HCT116 (cell line): ENCODE results near the gene CELF2. TPM values are rescaled to one million over a fixed set of nuclear protein-coding genes. Genes with fewer than 3 reads are reported as not detected.

Source experiments
- ATAC-seq: fragments of 200-7000 bp; cut with Tn5 transposase; 2 replicates; pipeline ENCODE4 v1.9.1; 2020; ENCODE audit warnings: mild to moderate bottlenecking, moderate library complexity
- BruUV-seq: library from RNA; stranded (reverse); fragments of 400-500 nt; replicated peaks from 2 replicates; lab custom pipeline; 2021; lab: Mats Ljungman, UMichigan
- CTCF ChIA-PET: fragments of 300-600 bp; sonication (Branson Sonifier 250); formaldehyde crosslinking; loops from one replicate; lab custom pipeline; 2021; ENCODE audit warnings: antibody characterized with exemption; lab: Charles Lee
- POLR2A ChIA-PET: fragments of 300-600, 350-600 bp; sonication (Branson Sonifier 250); formaldehyde crosslinking; loops from one replicate; lab custom pipeline; 2021; ENCODE audit warnings: antibody characterized with exemption; lab: Charles Lee
- RAD21 ChIA-PET, 2 experiments: fragments of 300-600 bp; sonication (Branson Sonifier 250); formaldehyde crosslinking; loops; one replicate each; lab custom pipeline; 2023; ENCODE audit warnings: low total read pairs in 2 of 2; ENCODE audit not compliant: uncharacterized antibody in 2 of 2, unreplicated experiment in 2 of 2, low non-redundant PET in 1 of 2; lab: Charles Lee
- DNase-seq: peaks from one replicate; pipeline ENCODE4 v3.0.0-alpha.2; 2010; ENCODE audit warnings: low read depth, low spot score
- H2AFZ ChIP-seq: fragments of 200-600 bp; shearing (Covaris generic), sonication (generic); 2 replicates; pipeline ENCODE4 v1.6.1; 2017; ENCODE audit warnings: low read depth, mixed run types, mixed read lengths, antibody characterized with exemption, low read length; ENCODE audit not compliant: poor library complexity, severe bottlenecking
- H3K27ac ChIP-seq: 2 replicates; pipeline ENCODE4 v1.5.1; 2012; ENCODE audit warnings: low read depth, low read length
- H3K27me3 ChIP-seq: fragments of 200-600 bp; sonication (generic); 2 replicates; pipeline ENCODE4 v1.6.1; 2016; ENCODE audit warnings: mixed run types, low read length, mixed read lengths; ENCODE audit not compliant: insufficient read depth
- H3K36me3 ChIP-seq, 2 experiments: fragments of 200-500 bp in 1 of 2; fragments of 200-600 bp in 1 of 2; sonication (Bioruptor generic) in 1 of 2; sonication (generic) in 1 of 2; 2 replicates each; pipeline versions ENCODE4 v1.5.1 to v1.6.1; 2014 to 2016; ENCODE audit warnings: low read length in 2 of 2, inconsistent platforms in 1 of 2, mixed read lengths in 1 of 2, mixed run types in 1 of 2; ENCODE audit not compliant: insufficient read depth in 2 of 2, control insufficient read depth in 1 of 2
- H3K4me1 ChIP-seq, 2 experiments: fragments of 200-600 bp in 1 of 2; sonication (generic) in 1 of 2; 2 replicates each; pipeline versions ENCODE4 v1.5.1 to v1.6.1; 2012 to 2017; ENCODE audit warnings: low read length in 2 of 2, inconsistent platforms in 1 of 2, mild to moderate bottlenecking in 1 of 2, mixed read lengths in 1 of 2, mixed run types in 1 of 2, moderate library complexity in 1 of 2; ENCODE audit not compliant: insufficient read depth in 2 of 2, control insufficient read depth in 1 of 2
- H3K4me2 ChIP-seq: fragments of 200-600 bp; sonication (generic); 2 replicates; pipeline ENCODE4 v1.6.1; 2017; ENCODE audit warnings: mixed run types, low read length, mixed read lengths
- H3K4me3 ChIP-seq, 2 experiments: fragments of 200-600 bp in 1 of 2; sonication (generic) in 1 of 2; replicated peaks in 1 of 2; 2 replicates each; pipeline ENCODE4 v1.5.1; 2011 to 2016; ENCODE audit warnings: low read length in 2 of 2, control low read depth in 1 of 2, low read depth in 1 of 2, mild to moderate bottlenecking in 1 of 2, mixed read lengths in 1 of 2, mixed run types in 1 of 2
- H3K79me2 ChIP-seq: fragments of 200-600 bp; sonication (generic); 2 replicates; pipeline ENCODE4 v1.6.1; 2017; ENCODE audit warnings: mild to moderate bottlenecking, mixed run types, low read length, moderate library complexity, mixed read lengths; ENCODE audit not compliant: insufficient read depth
- H3K9ac ChIP-seq: fragments of 200-600 bp; sonication (generic); 2 replicates; pipeline ENCODE4 v1.6.1; 2016; ENCODE audit warnings: low read length, mixed read lengths
- H3K9me2 ChIP-seq: fragments of 200-600 bp; sonication (generic), shearing (Covaris generic); 2 replicates; pipeline ENCODE4 v1.6.1; 2017; ENCODE audit warnings: mixed run types, mild to moderate bottlenecking, moderate library complexity; ENCODE audit not compliant: insufficient read depth
- H3K9me3 ChIP-seq, 2 experiments: fragments of 200-500 bp in 1 of 2; fragments of 200-600 bp in 1 of 2; sonication (Bioruptor generic) in 1 of 2; sonication (generic) in 1 of 2; 2 replicates each; pipeline ENCODE4 v1.6.1; 2014 to 2017; ENCODE audit warnings: low read length in 2 of 2, mixed read lengths in 2 of 2, inconsistent platforms in 1 of 2, low read depth in 1 of 2, mild to moderate bottlenecking in 1 of 2, mixed run types in 1 of 2, moderate library complexity in 1 of 2; ENCODE audit not compliant: control insufficient read depth in 1 of 2, insufficient read depth in 1 of 2
- H4K20me1 ChIP-seq: fragments of 200-600 bp; sonication (generic), shearing (Covaris generic); 2 replicates; pipeline ENCODE4 v1.6.1; 2017; ENCODE audit warnings: mixed run types, mild to moderate bottlenecking, moderate library complexity; ENCODE audit not compliant: insufficient read depth
- CBX3 ChIP-seq: IDR thresholded peaks from 2 replicates; pipeline ENCODE4 v1.6.1; 2012; ENCODE audit warnings: low read depth
- CEBPB ChIP-seq: IDR thresholded peaks from 2 replicates; pipeline ENCODE4 v1.6.1; 2012; ENCODE audit warnings: low read depth
- EGR1 ChIP-seq: IDR thresholded peaks from 2 replicates; pipeline ENCODE4 v1.6.1; 2012; ENCODE audit warnings: low read depth
- ELF1 ChIP-seq: IDR thresholded peaks from 2 replicates; pipeline ENCODE4 v1.6.1; 2012; ENCODE audit warnings: low read depth, borderline replicate concordance
- EZH2 ChIP-seq: fragments of 200-600 bp; sonication (generic); IDR thresholded peaks from 2 replicates; pipeline ENCODE4 v1.6.1; 2017; ENCODE audit warnings: antibody characterized with exemption, mixed run types
- JUND ChIP-seq: IDR thresholded peaks from 2 replicates; pipeline ENCODE4 v1.6.1; 2012
- POLR2AphosphoS5 ChIP-seq: IDR thresholded peaks from 2 replicates; pipeline ENCODE4 v1.6.1; 2011; ENCODE audit warnings: mild to moderate bottlenecking, low read depth, low read length, moderate library complexity
- SIN3A ChIP-seq: IDR thresholded peaks from 2 replicates; pipeline ENCODE4 v1.6.1; 2012; ENCODE audit warnings: low read depth
- SP1 ChIP-seq: IDR thresholded peaks from 2 replicates; pipeline ENCODE4 v1.6.1; 2012; ENCODE audit warnings: low read depth
- YY1 ChIP-seq: IDR thresholded peaks from 2 replicates; pipeline ENCODE4 v1.6.1; 2011; ENCODE audit warnings: low read length, low read depth, moderate library complexity, mild to moderate bottlenecking; ENCODE audit not compliant: insufficient replicate concordance; ENCODE audit errors: extremely low read depth
- ZBTB33 ChIP-seq: IDR thresholded peaks from 2 replicates; pipeline ENCODE4 v1.6.1; 2011; ENCODE audit warnings: mild to moderate bottlenecking, low read length, moderate library complexity; ENCODE audit not compliant: insufficient replicate concordance; ENCODE audit errors: extremely low read depth
- intact Hi-C: fragments of 100-400 bp; cut with micrococcal nuclease; formaldehyde crosslinking; loops from 2 replicates; pipeline ENCODE4 v1.10.0; 2022
- total RNA-seq: library from RNA; stranded (reverse); gene quantifications from one replicate; pipeline ENCODE4 v1.2.1, GENCODE V29; 2021; ENCODE audit not compliant: unreplicated experiment
- TF ChIP-seq, protein P1 (sequence below): IDR thresholded peaks from 2 replicates; pipeline ENCODE4 v1.6.1; 2012
- TF ChIP-seq, protein P2 (sequence below): IDR thresholded peaks from 2 replicates; pipeline ENCODE4 v1.6.1; 2012; ENCODE audit warnings: low read depth
- TF ChIP-seq, protein P3 (sequence below): IDR thresholded peaks from 2 replicates; pipeline ENCODE4 v1.6.1; 2012

CELF2 gene
- total RNA-seq, 1 experiment from 2014 or later, result 0.66 TPM

DNA sequence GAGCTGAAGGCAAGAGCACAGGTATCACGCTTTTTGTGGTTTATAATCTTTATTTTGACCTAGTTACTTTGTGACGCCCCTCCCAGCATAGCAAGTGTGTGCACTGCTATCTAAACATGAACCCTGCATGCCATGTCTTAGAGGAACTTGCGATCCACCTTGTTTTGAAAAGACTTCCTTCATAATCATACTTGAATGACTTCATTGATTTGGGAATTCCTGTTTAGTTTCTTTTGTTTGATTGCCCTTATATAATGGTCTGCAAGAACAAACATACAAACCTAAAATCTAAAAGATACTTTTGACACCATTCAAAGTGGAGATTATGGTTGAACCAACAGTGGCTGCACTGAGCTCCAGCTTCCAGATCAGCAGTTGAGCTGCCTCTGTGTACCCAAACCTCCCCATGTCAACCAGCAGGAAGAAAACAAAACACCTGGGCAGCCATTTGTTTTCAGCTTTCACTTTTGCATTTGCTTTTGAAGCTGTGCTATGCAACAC is 132.6 kb downstream of the CELF2 start (continued):
- TF ChIP-seq ZBTB33 (no peak), EGR1 (no peak), CEBPB (no peak), SIN3A (no peak), POLR2AphosphoS5 (no peak)

- no peaks in the 10 kb centered on the region for H3K36me3 ChIP-seq
- no peaks in the 10 kb centered on the region for H3K9me2 ChIP-seq
- BruUV-seq, result no TSS peak
- no peak overlapping the region for H3K4me2 ChIP-seq
- H3K27ac ChIP-seq, result no peak overlapping the region
- H3K4me3 ChIP-seq, result no peak overlapping the region
- TF ChIP-seq YY1 (no peak), SP1 (no peak), CEBPB (no peak), JUND (no peak), ELF1 (no peak), ZBTB33 (no peak), CBX3 (no peak), EZH2 (no peak)
- TF ChIP-seq, protein P1, sequence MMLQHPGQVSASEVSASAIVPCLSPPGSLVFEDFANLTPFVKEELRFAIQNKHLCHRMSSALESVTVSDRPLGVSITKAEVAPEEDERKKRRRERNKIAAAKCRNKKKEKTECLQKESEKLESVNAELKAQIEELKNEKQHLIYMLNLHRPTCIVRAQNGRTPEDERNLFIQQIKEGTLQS, result no peak
- TF ChIP-seq, protein P2, sequence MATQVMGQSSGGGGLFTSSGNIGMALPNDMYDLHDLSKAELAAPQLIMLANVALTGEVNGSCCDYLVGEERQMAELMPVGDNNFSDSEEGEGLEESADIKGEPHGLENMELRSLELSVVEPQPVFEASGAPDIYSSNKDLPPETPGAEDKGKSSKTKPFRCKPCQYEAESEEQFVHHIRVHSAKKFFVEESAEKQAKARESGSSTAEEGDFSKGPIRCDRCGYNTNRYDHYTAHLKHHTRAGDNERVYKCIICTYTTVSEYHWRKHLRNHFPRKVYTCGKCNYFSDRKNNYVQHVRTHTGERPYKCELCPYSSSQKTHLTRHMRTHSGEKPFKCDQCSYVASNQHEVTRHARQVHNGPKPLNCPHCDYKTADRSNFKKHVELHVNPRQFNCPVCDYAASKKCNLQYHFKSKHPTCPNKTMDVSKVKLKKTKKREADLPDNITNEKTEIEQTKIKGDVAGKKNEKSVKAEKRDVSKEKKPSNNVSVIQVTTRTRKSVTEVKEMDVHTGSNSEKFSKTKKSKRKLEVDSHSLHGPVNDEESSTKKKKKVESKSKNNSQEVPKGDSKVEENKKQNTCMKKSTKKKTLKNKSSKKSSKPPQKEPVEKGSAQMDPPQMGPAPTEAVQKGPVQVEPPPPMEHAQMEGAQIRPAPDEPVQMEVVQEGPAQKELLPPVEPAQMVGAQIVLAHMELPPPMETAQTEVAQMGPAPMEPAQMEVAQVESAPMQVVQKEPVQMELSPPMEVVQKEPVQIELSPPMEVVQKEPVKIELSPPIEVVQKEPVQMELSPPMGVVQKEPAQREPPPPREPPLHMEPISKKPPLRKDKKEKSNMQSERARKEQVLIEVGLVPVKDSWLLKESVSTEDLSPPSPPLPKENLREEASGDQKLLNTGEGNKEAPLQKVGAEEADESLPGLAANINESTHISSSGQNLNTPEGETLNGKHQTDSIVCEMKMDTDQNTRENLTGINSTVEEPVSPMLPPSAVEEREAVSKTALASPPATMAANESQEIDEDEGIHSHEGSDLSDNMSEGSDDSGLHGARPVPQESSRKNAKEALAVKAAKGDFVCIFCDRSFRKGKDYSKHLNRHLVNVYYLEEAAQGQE, result no peak
- TF ChIP-seq, protein P3, sequence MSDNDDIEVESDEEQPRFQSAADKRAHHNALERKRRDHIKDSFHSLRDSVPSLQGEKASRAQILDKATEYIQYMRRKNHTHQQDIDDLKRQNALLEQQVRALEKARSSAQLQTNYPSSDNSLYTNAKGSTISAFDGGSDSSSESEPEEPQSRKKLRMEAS, result no peak
- TF ChIP-seq, all 23 proteins: peak for 0
- H3K4me1 ChIP-seq, result no peaks in the 10 kb centered on the region
- no peaks in the 10 kb centered on the region for H4K20me1 ChIP-seq
- DNase-seq, result no peak
- no peaks in the 10 kb centered on the region for H3K27me3 ChIP-seq
- H3K79me2 ChIP-seq, result no peaks in the 10 kb centered on the region
- no peak overlapping the region for H2AFZ ChIP-seq
- intact Hi-C loops, result no loop called here
- POLR2A ChIA-PET, result no interaction called here
- CTCF ChIA-PET, result no interaction called here
- no peak overlapping the region for H3K9ac ChIP-seq
- no peak for ATAC-seq
- no peaks in the 10 kb centered on the region for H3K9me3 ChIP-seq
- RAD21 ChIA-PET, result no interaction called here
Observed at GRCh38 chr10:11150879-11151415, 133.3 kb downstream of the CELF2 start.
